CD4-positive, alpha-beta T cell treated with Interleukin-12 subunit alpha and Interleukin-12 subunit beta, for 1 hour (primary cell): ENCODE data around the gene SLC25A12.
"Not testable (repeated sequence)": the region's sequence is repeated elsewhere in the genome, so short reads cannot be mapped to it uniquely, and the experiment has no call there.

ENCODE experiments used
- DNase-seq: peaks from one replicate; pipeline ENCODE4 v3.0.0-alpha.2; 2020

The SLC25A12 gene

GRCh38 chr2:171893824-171894611 is at the start of gene SLC25A12:
SLC25A12 (minus strand) TSS chr2:171894244; CDS start chr2:171894214, 30 bp downstream.
- DNase-seq = peak; percentile 68

- DNase-seq = no peak
Observed at GRCh38 chr2:171941316-171941699, 47.3 kb upstream of the SLC25A12 start.

GRCh38 chr2:171939743-171940071 is 45.7 kb upstream of the SLC25A12 start:
- DNase-seq = no peak

- no peak for DNase-seq
Observed at GRCh38 chr2:171939058-171939742, 45.2 kb upstream of the SLC25A12 start.

- DNase-seq = no peak
Observed at GRCh38 chr2:171930385-171930784, 36.3 kb upstream of the SLC25A12 start.

GRCh38 chr2:171924170-171924942 is 30.3 kb upstream of the SLC25A12 start:
- DNase-seq = no peak

GRCh38 chr2:171923206-171923605 is 29.2 kb upstream of the SLC25A12 start:
- no peak for DNase-seq

GRCh38 chr2:171922230-171923022 is 28.4 kb upstream of the SLC25A12 start, which contains the start of gene HAT1:
HAT1 (plus strand) TSS chr2:171922461; CDS start chr2:171922501, 40 bp downstream.
- peak; percentile 97 for DNase-seq

- DNase-seq = no peak
Observed at GRCh38 chr2:171921970-171922229, 27.9 kb upstream of the SLC25A12 start.

GRCh38 chr2:171919453-171919852 is 25.4 kb upstream of the SLC25A12 start:
- no peak for DNase-seq

- DNase-seq = no peak
Observed at GRCh38 chr2:171913517-171913916, 19.5 kb upstream of the SLC25A12 start.

GRCh38 chr2:171910494-171910893 is 16.4 kb upstream of the SLC25A12 start:
- DNase-seq = no peak

GRCh38 chr2:171909266-171909665 is 15.2 kb upstream of the SLC25A12 start:
- no peak for DNase-seq

- no peak for DNase-seq
Observed at GRCh38 chr2:171908235-171908634, 14.2 kb upstream of the SLC25A12 start.

GRCh38 chr2:171902840-171903420 is 8.9 kb upstream of the SLC25A12 start:
- no peak for DNase-seq

GRCh38 chr2:171899623-171900282 is 5.7 kb upstream of the SLC25A12 start:
- DNase-seq = not testable (repeated sequence)

GRCh38 chr2:171895786-171896185 is 1.7 kb upstream of the SLC25A12 start:
- DNase-seq = no peak

GRCh38 chr2:171894612-171894947 is 536 bp upstream of the SLC25A12 start:
- DNase-seq = no peak

GRCh38 chr2:171893196-171893823 is 734 bp downstream of the SLC25A12 start:
- DNase-seq = no peak

- DNase-seq = no peak
Observed at GRCh38 chr2:171889808-171890207, 4.2 kb downstream of the SLC25A12 start.

- DNase-seq = no peak
Observed at GRCh38 chr2:171889333-171889732, 4.7 kb downstream of the SLC25A12 start.
